Measurements from ENCODE around the gene SLC16A2. TPM values are rescaled to one million over a fixed set of nuclear protein-coding genes. Genes with fewer than 3 reads are reported as not detected.

Gene SLC16A2
- total and polyA plus RNA-seq, 11 donors, result 2.2 to 12.1 (median 7.2) TPM

GRCh38 chrX:74431797-74432196 is 10.5 kb downstream of the SLC16A2 start:
- no peak overlapping the region for H3K4me3 ChIP-seq
- no peak for TF ChIP-seq POLR2A (IDR thresholded peaks at IDR 0.05)
- no peak for TF ChIP-seq CTCF (IDR thresholded peaks at IDR 0.05)
- H3K9me3 ChIP-seq, result no peaks in the 10 kb centered on the region
- ATAC-seq (no peak), DNase-seq (no peak)
- no peaks in the 10 kb centered on the region for H3K36me3 ChIP-seq
- WGBS, 4 donors, result 14 to 57% (median 51%) methylated on average over 2 of the region's 2 CpGs
- H3K4me1 ChIP-seq, result no peaks in the 10 kb centered on the region
- intact Hi-C loops (cut with DNase I), result no loop called here
- no peak overlapping the region for H3K27ac ChIP-seq
- H3K27me3 ChIP-seq, result peaks cover 0 to 7% (median 0%) of the 10 kb centered on the region in 9 donors

- peaks cover 0 to 2% (median 0%) of the 10 kb centered on the region in 9 donors for H3K27me3 ChIP-seq
- no peak overlapping the region for H3K4me3 ChIP-seq
- H3K9me3 ChIP-seq, result no peaks in the 10 kb centered on the region
- DNase-seq, result no peak
- TF ChIP-seq CTCF (IDR thresholded peaks at IDR 0.05) (no peak), POLR2A (IDR thresholded peaks at IDR 0.05) (no peak)
- H3K36me3 ChIP-seq, result no peaks in the 10 kb centered on the region
- no peak for ATAC-seq
- intact Hi-C loops (cut with DNase I), result no loop called here
- no peak overlapping the region for H3K27ac ChIP-seq
- no peaks in the 10 kb centered on the region for H3K4me1 ChIP-seq
- 53 to 100% (median 72%) methylated on average over 1 of the region's 1 CpG for WGBS, 4 donors
Observed at GRCh38 chrX:74434336-74434735, 13.0 kb downstream of the SLC16A2 start.

GRCh38 chrX:74437530-74437929 is 16.2 kb downstream of the SLC16A2 start:
- TF ChIP-seq CTCF (IDR thresholded peaks at IDR 0.05), result no peak
- no peak for TF ChIP-seq POLR2A (IDR thresholded peaks at IDR 0.05)
- Histone ChIP-seq H3K36me3 (no peaks in the 10 kb centered on the region), H3K27me3 (peaks cover 0 to 2% (median 0%) of the 10 kb centered on the region in 9 donors), H3K27ac (no peak overlapping the region), H3K4me1 (no peaks in the 10 kb centered on the region), H3K4me3 (no peak overlapping the region), H3K9me3 (no peaks in the 10 kb centered on the region)
- intact Hi-C loops (cut with DNase I), result no loop called here
- ATAC-seq (no peak), DNase-seq (no peak)
- WGBS, 4 donors, result 73 to 100% (median 96%) methylated on average over 2 of the region's 2 CpGs

- no peak for ATAC-seq
Observed at GRCh38 chrX:74438764-74439163, 17.5 kb downstream of the SLC16A2 start.

More at GRCh38 chrX:74438764-74439163, 17.5 kb downstream of the SLC16A2 start:
- 49 to 67% (median 62%) methylated on average over 3 of the region's 3 CpGs for WGBS, 4 donors
- no peaks in the 10 kb centered on the region for H3K4me1 ChIP-seq
- H3K4me3 ChIP-seq, result no peak overlapping the region
- no peak for DNase-seq
- intact Hi-C loops (cut with DNase I), result no loop called here
- TF ChIP-seq CTCF (IDR thresholded peaks at IDR 0.05) (no peak), POLR2A (IDR thresholded peaks at IDR 0.05) (no peak)
- H3K27me3 ChIP-seq, result no peaks in the 10 kb centered on the region
- no peaks in the 10 kb centered on the region for H3K9me3 ChIP-seq
- H3K36me3 ChIP-seq, result no peaks in the 10 kb centered on the region
- H3K27ac ChIP-seq, result no peak overlapping the region
